ENCODE data around the gene HPS4. TPM values are rescaled to one million over a fixed set of nuclear protein-coding genes. Genes with fewer than 3 reads are reported as not detected.

The HPS4 gene
- total RNA-seq, 1 donor from 2014 or later, result 11.7 TPM

GRCh38 chr22:26418620-26419019 lies 65.0 kb downstream of the HPS4 start:
- intact Hi-C loops (cut with micrococcal nuclease), result no loop called here
- Histone ChIP-seq H3K27ac (replicated peaks) (no peak overlapping the region), H3K36me3 (no peaks in the 10 kb centered on the region), H3K4me1 (no peaks in the 10 kb centered on the region), H3K4me3 (no peak overlapping the region), H3K27me3 (ENCODE audit: low read depth) (peaks cover 87% of the 10 kb centered on the region), H3K9me3 (replicated peaks) (peaks cover 15% of the 10 kb centered on the region)
- DNase-seq, result no peak
- TF ChIP-seq CTCF (IDR thresholded peaks at IDR 0.05; ENCODE audit: borderline replicate concordance), result no peak

GRCh38 chr22:26417406-26417805 lies 66.2 kb downstream of the HPS4 start:
- H3K36me3 ChIP-seq, result no peaks in the 10 kb centered on the region
- no peak for DNase-seq
- H3K9me3 ChIP-seq (replicated peaks), result peaks cover 3% of the 10 kb centered on the region
- no peaks in the 10 kb centered on the region for H3K4me1 ChIP-seq
- H3K27ac ChIP-seq (replicated peaks), result no peak overlapping the region
- peaks cover 90% of the 10 kb centered on the region for H3K27me3 ChIP-seq (ENCODE audit: low read depth)
- intact Hi-C loops (cut with micrococcal nuclease), result no loop called here
- no peak for TF ChIP-seq CTCF (IDR thresholded peaks at IDR 0.05; ENCODE audit: borderline replicate concordance)
- H3K4me3 ChIP-seq, result no peak overlapping the region

- intact Hi-C loops (cut with micrococcal nuclease), result no loop called here
- TF ChIP-seq CTCF (IDR thresholded peaks at IDR 0.05; ENCODE audit: borderline replicate concordance), result no peak
- DNase-seq, result no peak
- Histone ChIP-seq H3K4me1 (no peaks in the 10 kb centered on the region), H3K27ac (replicated peaks) (no peak overlapping the region), H3K4me3 (no peak overlapping the region), H3K27me3 (ENCODE audit: low read depth) (peaks cover 93% of the 10 kb centered on the region), H3K9me3 (replicated peaks) (no peaks in the 10 kb centered on the region), H3K36me3 (no peaks in the 10 kb centered on the region)
These were observed 66.8 kb downstream of the HPS4 start for GRCh38 chr22:26416670-26417276.

- Histone ChIP-seq H3K4me1 (no peaks in the 10 kb centered on the region), H3K27ac (replicated peaks) (no peak overlapping the region), H3K27me3 (ENCODE audit: low read depth) (peaks cover 97% of the 10 kb centered on the region)
These were observed 67.3 kb downstream of the HPS4 start for GRCh38 chr22:26416256-26416655.

GRCh38 chr22:26414347-26414746 lies 69.2 kb downstream of the HPS4 start:
- no peaks in the 10 kb centered on the region for H3K4me1 ChIP-seq
- intact Hi-C loops (cut with micrococcal nuclease), result no loop called here
- no peaks in the 10 kb centered on the region for H3K36me3 ChIP-seq
- no peaks in the 10 kb centered on the region for H3K9me3 ChIP-seq (replicated peaks)
- DNase-seq, result no peak
- H3K27me3 ChIP-seq (ENCODE audit: low read depth), result peaks cover 98% of the 10 kb centered on the region
- no peak overlapping the region for H3K4me3 ChIP-seq
- no peak for TF ChIP-seq CTCF (IDR thresholded peaks at IDR 0.05; ENCODE audit: borderline replicate concordance)
- no peak overlapping the region for H3K27ac ChIP-seq (replicated peaks)

More at GRCh38 chr22:26416256-26416655, 67.3 kb downstream of the HPS4 start:
- intact Hi-C loops (cut with micrococcal nuclease), result no loop called here
- TF ChIP-seq CTCF (IDR thresholded peaks at IDR 0.05; ENCODE audit: borderline replicate concordance), result no peak
- Histone ChIP-seq H3K4me3 (no peak overlapping the region), H3K36me3 (no peaks in the 10 kb centered on the region), H3K9me3 (replicated peaks) (no peaks in the 10 kb centered on the region)
- no peak for DNase-seq

Data from left ventricle myocardium inferior (tissue), 1 donor.